Stimulated activated CD8-positive, alpha-beta memory T cell treated with anti-CD3 and anti-CD28 coated beads, Interleukin-7, amount 100 ng/mL, for 1 hour (primary cell): ENCODE results near the gene EBF4.

Experiments used
- DNase-seq, 2 donors: peaks; one replicate each; pipeline ENCODE4 v3.0.0-alpha.2; 2020; ENCODE audit warnings: low read depth in 2 of 2

EBF4 gene

GRCh38 chr20:2692036-2692885 lies at the start of gene EBF4:
TSS of gene EBF4 (plus strand) at chr20:2692780. CDS start at chr20:2693646, 866 bp downstream.
- DNase-seq, result no peak

- DNase-seq, result no peak
Observed at GRCh38 chr20:2643708-2644107, 48.9 kb upstream of the EBF4 start.

GRCh38 chr20:2651772-2652723 lies 40.5 kb upstream of the EBF4 start, which contains the start of gene NOP56:
TSS of gene NOP56 (plus strand) at chr20:2652632. CDS start at chr20:2652661, 29 bp downstream.
- DNase-seq, result peak; percentile 88 to 89

- no peak for DNase-seq
Observed at GRCh38 chr20:2652724-2653555, 39.6 kb upstream of the EBF4 start.

- DNase-seq, result no peak
Observed at GRCh38 chr20:2653556-2654383, 38.8 kb upstream of the EBF4 start.

GRCh38 chr20:2654384-2654822 lies 38.2 kb upstream of the EBF4 start:
- DNase-seq, result no peak

- no peak for DNase-seq
Observed at GRCh38 chr20:2654831-2655230, 37.7 kb upstream of the EBF4 start.

- DNase-seq, result no peak
Observed at GRCh38 chr20:2655331-2656116, 37.1 kb upstream of the EBF4 start.

- DNase-seq, result no peak
Observed at GRCh38 chr20:2656471-2657117, 36.0 kb upstream of the EBF4 start.

- DNase-seq, result no peak
Observed at GRCh38 chr20:2657241-2657640, 35.3 kb upstream of the EBF4 start.

- no peak for DNase-seq
Observed at GRCh38 chr20:2657674-2658073, 34.9 kb upstream of the EBF4 start.

- DNase-seq, result no peak
Observed at GRCh38 chr20:2658414-2659354, 33.9 kb upstream of the EBF4 start.

GRCh38 chr20:2659547-2659946 lies 33.0 kb upstream of the EBF4 start:
- no peak for DNase-seq

- DNase-seq, result no peak
Observed at GRCh38 chr20:2663364-2663886, 29.2 kb upstream of the EBF4 start.

GRCh38 chr20:2663887-2664719 lies 28.5 kb upstream of the EBF4 start, which contains the start of gene IDH3B:
TSS of gene IDH3B (minus strand) at chr20:2664216. CDS start at chr20:2664188, 28 bp downstream.
- DNase-seq, result peak; percentile 84 to 86

GRCh38 chr20:2671977-2672376 lies 20.6 kb upstream of the EBF4 start:
- DNase-seq, result no peak

- DNase-seq, result no peak
Observed at GRCh38 chr20:2672446-2672845, 20.1 kb upstream of the EBF4 start.
